ENCODE data around the gene TMEM154.

DNA sequence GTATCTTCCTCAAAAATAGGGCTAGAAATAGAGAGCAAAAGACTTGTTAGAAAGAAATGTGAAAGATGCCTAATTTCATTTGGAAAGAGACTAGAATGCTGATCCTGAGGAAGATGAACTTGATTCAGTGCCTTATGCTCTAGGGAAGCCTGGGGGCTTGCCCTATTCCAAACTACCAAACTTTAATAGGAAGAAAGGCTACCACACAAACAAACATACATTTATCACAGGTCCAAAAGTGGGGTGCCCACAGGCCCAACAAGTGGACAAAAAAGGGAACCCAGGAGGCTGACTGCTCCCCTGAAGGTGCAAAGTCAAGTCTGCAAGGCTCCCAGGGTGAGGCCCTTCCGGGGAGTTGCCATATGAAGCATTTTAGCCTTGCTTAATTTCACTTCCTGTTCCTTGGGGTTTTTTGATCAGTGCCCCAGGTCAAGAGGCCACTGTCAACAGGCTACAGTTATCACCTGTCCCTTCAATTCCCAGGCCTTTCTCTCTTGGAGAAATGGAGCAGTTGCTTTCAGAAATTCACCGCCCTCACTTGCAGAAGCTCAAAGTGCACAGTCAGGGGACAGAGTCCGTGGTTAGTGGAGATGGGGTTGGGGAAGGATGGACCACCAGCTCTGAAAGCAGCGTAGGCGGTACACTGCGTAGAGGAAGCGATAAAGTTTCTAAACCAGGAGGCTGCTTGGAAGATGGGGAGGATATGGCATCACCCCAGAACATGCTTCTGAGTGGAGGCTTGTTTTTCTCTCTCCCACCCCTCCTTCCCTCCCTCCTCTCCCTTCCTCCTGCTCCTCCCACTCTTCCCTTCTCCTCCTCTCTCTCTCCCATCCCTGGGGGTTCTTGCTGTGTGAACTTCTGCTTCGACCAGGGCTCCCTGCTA lies 36.4 kb downstream of the TMEM154 start:
- TF ChIP-seq, protein P1, sequence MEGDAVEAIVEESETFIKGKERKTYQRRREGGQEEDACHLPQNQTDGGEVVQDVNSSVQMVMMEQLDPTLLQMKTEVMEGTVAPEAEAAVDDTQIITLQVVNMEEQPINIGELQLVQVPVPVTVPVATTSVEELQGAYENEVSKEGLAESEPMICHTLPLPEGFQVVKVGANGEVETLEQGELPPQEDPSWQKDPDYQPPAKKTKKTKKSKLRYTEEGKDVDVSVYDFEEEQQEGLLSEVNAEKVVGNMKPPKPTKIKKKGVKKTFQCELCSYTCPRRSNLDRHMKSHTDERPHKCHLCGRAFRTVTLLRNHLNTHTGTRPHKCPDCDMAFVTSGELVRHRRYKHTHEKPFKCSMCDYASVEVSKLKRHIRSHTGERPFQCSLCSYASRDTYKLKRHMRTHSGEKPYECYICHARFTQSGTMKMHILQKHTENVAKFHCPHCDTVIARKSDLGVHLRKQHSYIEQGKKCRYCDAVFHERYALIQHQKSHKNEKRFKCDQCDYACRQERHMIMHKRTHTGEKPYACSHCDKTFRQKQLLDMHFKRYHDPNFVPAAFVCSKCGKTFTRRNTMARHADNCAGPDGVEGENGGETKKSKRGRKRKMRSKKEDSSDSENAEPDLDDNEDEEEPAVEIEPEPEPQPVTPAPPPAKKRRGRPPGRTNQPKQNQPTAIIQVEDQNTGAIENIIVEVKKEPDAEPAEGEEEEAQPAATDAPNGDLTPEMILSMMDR (IDR thresholded peaks at IDR 0.05; ENCODE audit: low read length): no peak
- TF ChIP-seq EZH2 (IDR thresholded peaks at IDR 0.05; ENCODE audit: borderline replicate concordance, low read length): no peak

All from OCI-LY1 (cell line).